Activated CD8-positive, alpha-beta memory T cell treated with anti-CD3 and anti-CD28 coated beads, Interleukin-2, amount 50 U/mL, for 1 hour (primary cell): ENCODE data around the gene RUVBL1.
A peak's percentile ranks its signal among the peaks of the same experiment; 100 is the strongest.

Source experiments
- DNase-seq: peaks from one replicate; pipeline ENCODE4 v3.0.0-alpha.2; 2020; ENCODE audit errors: extremely low read depth

The RUVBL1 gene

DNA sequence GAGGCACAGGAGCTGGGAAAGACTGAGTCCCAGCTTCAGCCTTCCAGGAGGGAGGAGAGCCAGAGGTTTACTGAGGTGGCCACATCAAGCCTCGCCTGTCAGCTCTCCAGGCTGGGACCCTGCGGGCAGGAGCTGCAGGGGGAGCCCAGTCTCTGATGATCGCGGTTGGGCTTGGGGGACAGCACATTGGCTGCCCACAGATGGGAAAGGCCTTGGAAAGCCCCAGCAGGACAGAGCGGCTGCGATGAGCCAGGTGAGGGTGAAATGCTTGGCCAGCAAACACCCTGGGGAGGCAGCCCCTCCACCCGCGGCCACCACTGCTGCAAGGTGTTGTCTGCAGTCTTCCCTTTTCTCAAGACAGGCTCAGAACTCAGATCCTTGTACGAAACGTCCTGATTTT is 40.2 kb downstream of the RUVBL1 start:
- no peak for DNase-seq

DNA sequence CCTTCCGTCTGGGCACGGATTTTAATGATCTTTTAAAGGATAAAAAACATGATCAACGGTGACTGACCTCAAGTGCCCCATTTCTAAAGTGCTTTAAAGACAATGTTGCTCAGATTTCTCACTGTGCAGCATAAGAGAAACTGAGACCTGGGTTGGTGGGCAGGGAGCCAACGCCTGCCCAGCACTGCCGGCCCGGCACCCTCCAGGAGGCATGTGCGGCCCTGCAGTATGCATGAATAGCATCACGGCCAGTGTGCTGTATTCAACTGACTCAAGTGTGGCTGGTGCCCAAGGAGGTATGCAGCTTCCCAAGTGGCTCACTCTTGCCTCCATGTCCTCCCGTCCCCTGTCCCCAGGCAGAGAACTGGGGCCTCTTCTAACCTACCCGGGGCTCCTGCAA is 41.1 kb downstream of the RUVBL1 start:
- DNase-seq, result no peak

DNA sequence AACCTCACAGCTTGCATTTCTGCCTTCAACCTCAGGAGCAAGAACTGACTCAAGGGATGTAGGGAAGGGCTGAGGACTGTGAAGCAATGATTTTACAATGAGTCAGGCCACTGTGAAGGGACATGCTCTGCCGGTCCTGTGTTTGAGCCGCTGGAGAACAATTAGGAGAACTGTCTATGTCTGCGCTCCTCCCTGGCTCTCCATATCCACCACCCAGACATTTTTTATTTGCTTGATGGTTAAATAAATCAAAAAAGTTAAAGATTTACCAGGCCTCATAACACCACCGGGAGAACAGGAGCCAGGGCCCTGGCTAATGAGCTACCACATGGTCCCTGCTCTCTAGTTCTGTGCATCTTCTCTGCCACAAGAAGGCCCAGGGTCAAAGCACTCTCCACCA is 41.8 kb downstream of the RUVBL1 start:
- no peak for DNase-seq

DNA sequence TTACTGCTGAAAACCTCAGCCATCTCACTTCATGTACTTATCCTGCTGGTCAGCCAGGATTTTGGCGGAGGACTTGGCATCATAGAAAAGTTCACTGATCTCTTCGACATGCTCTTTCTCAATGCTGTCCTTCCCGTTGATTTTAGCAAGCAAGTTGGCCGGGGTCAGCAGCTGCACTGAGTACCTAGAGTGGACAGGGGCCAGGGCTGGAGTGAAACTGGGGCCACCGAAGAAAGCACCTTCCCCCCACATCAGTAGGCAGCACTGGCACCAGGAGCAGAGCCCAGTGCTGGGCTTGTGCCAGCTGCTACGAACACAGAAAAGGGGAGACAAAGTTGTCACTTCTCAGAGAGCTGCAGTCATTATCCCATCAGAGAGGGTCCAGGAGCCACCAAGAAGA is 42.4 kb downstream of the RUVBL1 start:
- DNase-seq, result no peak

DNA sequence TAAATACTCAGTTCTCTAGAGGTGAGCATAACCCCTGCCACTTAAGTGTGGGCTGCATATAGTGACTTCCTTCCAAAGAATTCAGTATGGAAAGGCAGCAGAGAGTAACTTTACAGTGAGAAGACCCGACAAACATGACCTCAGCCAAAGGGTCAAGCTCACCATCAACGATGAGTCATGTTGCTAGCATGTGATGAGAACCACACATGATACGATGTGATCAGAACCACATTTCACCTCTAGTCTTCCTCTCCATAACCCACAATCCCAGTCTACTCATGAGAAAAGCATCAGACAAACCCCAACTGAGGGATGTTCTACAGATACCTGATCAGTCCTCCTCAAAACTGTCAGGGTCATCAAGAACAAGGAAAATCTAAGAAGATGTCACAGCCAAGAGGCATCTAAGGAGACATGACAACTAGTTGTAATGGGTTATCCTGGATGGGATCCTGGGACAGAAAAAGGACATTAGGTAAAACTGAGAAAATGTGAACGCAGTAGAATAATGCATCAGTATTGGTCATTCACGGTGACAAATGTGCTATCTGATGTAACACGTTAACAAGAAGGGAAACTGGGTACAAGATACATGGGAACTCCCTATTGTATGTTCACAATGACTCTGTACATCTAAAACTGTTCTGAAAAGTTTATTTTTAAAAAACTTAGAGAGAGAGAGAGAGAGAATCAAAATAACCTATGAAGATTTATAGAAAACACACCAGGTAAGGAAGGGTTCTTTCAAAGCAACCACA is 43.1 kb downstream of the RUVBL1 start:
- DNase-seq, result no peak

DNA sequence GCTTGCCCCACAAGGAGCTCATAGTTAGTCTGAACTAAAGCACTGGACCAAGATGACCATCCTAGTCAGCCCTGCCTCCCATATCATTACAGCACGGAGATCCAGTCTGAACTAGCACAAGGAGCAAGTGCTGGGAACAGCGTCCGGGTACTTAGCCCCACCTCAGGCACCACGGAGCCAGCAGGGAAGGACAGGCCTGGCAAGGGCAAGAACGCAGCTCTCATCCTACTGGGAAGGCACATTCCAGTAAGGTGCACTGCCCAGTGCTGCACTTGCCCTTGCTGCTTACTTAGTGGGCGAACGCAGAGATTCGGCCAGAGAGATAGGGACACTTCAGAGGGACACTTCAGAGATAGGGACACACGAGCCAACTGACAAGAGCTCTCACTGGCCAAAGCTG is 43.8 kb downstream of the RUVBL1 start:
- DNase-seq, result no peak

DNA sequence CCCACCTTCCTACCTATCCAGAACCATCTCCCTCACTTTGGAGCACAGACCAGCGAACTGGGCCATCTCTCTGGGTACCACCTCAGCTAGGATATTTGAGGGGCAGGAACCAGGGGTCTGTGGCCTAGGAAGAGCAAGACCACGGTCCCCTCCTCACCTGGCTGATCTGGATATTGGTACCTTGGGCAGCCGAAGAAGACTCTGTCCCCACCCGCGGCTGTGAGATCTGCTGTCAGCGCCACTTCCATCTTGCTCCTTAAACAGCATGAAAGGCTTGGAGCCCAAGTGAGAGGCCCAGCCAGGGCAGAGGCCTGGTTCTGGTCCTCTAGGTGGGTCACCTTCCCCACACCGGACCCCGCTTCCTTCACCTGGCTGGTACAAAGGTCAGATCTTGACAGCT is 44.7 kb downstream of the RUVBL1 start:
- no peak for DNase-seq

DNA sequence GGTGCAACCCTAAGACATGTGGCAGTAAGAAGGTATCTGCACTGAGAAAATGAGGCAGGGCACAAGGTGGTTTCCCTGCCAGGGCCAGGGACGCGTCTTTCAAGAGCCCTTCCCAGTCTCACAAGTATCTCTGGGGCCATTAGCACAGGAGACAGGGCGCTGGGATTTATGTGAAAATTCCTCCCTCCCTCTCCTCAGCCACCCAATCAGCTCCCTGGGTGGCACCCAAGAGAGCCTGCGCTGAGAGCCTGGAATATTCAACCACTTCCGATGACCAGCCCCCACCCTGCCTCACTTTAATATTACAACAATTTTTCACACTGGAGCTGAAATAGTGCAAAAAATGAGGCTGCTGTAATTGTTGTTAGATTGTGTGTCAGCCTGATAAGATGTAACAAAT is 45.3 kb downstream of the RUVBL1 start:
- no peak for DNase-seq

DNA sequence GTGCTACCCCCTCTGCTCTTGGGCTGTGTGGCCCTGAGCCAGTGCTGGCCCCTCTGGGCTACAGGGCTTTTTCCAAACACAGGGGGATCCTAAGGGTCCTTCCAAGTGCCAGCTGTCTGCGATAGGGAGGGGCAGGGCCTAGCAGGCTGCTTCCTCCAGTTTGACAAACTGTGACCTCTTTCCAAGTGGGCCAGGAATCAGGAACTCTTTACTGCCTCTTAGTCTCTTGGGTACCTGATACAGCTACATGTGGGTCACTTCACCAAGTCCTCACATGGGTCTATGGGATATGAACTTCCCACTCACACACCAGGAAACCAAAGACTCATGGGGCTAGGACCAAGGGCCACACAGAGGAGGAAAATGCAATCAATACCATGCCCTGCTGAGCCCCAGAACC is 45.9 kb downstream of the RUVBL1 start:
- no peak for DNase-seq

DNA sequence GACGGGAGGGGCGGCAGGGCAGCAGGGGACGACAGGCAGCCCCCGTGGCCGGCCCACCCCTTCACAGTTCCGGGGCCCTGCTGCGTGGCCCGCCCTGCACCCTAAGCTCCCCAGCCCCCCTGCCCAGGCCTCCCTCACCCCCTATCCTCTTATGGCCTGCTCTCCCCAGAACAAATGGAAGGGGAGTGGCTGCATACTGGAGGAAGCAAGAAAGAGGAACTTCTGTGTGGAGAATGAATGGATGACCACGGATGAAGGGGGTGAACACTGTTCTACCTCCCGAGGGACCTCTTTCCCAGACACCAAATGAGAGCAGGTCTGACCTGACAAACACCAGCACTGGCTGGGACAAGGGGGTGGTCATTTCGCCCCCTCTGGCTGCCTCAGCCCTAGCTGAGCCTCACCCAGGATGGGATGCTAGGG is 46.4 kb downstream of the RUVBL1 start:
- no peak for DNase-seq

DNA sequence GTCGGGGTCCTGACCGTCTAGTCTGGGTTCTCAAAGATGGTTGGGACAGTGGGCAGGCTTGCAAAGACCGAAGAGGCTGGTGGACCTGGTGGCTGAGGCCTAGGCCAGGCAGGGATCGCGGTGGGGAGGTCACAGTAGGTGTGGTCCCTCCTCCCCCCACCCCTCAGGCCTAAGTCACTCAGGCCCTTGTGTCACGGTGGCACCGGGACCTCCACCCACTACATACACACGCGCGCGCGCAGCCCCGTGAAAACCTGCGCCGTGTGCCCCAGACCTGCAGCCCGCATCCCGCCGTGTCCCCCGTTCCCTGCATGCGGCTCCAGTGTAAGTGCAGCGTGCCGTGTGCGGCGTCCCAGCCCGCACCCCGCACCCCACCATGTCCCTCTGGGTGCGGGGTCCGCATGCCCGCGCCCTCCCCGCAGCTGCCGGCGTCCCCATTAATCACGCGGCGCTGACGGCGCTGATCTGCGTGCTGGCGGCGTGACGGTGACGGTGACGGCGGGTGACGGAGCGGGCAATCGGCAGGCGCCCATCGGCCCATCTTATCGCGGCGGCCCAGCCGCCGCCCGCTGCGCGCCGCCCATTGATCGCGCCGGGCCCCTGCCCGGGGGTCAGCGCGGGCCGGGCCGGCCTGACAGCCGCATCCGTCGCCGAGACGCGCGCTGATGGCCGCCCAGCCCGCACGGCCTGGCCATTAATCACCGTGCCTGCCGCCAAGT is 47.0 kb downstream of the RUVBL1 start:
- no peak for DNase-seq

DNA sequence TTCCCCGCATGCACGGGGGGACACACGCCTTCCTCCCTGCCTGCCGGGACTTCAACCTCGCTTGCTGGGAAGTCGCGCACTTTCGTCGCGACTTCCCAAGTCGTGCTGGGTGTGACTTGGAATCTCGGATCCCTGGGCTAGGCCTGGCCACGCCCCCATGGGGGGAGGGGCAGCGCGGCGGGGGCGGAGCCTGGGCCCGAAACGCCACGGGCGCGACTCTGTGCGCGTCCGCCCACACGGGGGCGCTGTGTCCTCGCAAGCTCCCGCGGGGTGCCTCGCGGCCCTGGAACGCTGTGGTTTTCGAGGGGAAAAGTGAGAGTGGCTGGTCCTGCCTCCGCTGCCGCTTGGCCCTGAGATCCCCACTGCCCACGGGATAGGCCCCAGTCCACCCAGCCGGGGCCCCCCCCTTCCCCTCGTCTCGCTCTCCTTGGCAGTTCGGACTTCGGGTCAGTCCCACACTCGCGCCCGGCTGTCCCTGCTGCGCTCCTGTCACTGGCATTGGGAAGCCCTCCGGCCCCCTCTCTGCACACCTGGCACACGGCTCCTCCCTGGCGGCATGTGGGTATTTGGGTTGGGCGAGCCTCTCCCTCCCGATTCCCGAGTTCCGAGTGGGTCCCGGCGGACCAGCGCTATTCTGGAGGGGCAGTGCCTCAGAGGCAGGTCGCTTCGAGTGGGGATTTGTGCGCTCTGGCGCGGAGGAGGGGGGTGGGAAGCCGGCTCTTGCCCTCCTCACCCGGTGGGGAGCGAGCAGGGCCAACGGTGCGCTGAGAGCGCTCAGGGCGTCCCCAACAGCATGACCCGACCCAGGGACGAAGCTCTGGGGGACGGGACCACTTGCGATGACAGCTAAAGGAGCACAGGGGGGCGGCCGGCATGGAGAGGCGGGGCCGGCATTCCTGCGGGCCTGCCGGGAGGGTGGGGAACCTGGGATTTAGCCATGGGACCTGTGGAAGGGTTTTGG is 47.8 kb downstream of the RUVBL1 start:
- peak; percentile 32 for DNase-seq

DNA sequence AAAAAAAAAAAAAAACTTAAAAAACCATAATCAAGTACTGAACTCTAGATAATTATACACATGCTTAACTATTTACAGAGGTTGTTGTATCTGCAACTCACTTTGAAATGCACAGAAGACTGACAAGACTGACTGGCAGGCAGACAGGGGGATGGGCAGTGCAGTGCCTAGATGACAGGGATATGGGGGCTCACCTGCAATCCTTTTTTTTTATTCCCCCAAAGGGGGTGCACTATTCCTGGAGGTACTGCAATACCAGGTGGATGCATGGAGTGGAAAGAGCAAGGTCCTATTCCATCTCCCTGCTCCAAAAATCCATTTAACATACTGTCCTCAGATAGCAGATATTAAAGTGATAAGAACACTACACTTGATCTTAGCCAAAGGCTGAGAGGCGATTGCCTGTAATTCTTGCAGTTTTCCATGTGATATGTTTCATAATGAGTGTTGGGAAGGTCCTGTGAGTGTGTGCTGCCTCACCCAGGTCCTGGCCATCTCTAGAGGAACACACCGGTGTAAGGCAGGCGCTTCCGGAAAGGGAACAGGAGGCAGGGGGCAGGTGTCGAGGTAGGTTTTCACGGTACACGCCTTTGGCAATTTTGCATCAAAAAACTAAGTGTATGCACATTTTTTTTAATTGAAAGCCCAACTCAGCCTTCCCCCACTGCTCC is 48.6 kb downstream of the RUVBL1 start:
- DNase-seq, result no peak

DNA sequence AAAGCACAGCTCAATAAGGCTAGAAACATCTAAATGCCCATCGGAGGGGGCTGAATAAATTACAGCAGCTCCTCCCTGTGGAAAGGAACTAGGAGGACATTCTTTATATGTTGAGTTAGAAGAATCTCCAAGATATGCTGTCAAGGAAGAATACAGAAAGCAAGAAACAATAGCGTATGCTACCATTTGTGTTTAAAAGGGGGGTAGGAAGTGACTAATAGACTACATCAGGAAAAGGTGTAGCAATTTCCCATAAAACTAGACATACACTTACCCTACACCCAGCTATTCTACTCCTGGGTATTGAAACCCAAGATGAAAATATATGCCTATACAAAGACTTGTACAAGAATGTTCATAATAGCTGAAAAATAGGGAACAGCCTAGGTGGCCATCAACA is 49.8 kb downstream of the RUVBL1 start:
- DNase-seq, result no peak

DNA sequence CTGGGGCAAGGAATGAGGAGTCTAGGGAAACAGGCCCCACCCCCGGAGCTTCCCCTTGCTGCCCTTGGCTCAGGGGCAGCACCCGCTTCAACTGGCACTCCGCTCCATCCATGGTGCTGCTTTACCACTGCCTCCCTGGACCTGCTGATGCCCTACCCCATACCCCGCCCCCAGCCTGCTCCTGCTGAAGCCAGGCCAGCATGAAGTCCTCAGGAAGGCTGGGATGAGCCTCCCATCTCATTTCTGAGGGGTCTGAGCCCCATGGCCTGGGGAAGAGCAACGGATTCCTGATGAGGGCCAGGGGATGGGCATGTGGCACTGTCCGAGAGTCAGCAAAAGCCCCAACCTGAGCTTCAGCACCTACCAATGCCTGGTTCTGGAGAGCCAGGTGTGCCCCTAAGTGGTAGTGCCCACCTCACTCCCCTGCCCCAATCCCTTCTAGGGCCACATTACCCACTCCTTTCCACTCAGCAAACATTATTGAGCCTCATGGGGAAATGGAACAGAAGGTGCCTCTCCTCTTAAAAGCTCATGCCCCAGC is 50.4 kb downstream of the RUVBL1 start:
- no peak for DNase-seq

DNA sequence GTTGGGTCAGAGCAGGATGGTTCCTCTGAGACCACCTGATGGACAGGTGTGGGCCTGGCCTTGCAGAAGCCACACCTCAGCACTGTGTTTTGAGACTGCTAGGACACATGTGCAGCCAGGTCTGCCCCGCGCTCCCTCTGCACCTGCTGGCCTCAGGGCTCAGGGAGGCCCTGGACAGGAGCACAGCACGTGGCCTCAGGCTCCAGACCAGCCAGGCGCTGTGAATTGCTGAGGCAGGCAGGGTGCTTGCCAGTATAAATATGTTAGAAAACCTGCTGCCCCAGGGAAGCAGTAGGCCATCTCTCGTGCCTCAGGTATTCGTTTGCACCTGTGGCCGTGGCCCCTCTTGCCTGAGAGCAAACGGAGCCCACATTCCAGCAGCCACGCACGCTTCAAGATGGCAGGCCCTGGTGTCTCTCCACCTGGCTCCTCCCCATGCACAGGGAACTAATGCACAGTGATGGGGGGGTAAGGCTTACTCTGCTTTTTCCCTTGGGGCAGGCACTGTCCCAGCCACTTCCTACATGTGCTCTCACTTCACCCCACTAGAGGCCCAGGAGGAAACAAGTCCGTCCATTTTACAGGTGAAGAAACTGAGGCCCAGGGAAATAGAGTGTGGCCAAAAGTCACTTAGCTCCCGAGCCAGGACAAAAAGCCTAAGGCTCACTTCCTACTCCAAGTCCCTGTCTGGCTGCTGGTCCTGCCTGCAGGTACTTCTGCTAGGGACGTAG is 51.0 kb downstream of the RUVBL1 start:
- DNase-seq, result no peak

DNA sequence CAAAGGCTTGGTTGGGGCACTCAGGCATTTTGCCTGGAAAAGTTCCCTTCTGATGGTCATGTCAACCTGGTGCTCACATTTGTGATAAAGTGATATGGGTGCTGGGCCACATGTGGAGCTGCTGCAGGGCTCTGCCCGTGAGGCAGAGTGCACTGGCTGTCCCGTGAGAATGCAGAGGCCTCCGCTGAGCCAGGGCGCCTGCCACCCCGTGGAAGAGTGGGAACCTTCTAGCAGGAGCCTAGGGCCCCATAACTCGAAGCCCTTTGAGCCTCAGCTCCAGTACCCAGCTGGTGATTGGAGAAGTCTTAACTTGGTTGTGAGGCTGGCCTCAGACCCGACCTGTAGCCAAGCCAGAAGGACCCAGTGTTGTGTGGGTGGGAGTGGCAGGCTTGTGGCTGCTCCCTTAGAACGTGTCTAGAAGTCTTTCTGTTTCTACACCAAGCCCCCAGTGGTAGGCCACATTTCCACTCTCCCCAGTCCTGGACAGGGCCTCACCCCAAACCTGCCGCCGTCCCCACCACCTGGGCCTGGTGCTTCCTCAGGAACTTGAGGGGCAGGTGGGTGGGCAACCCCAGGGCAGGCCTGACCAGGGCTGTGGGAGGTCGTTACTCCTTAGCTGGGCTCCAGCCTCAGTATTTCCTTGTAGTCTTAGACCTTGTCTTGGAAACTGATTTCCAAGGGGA is 51.7 kb downstream of the RUVBL1 start:
- no peak for DNase-seq

DNA sequence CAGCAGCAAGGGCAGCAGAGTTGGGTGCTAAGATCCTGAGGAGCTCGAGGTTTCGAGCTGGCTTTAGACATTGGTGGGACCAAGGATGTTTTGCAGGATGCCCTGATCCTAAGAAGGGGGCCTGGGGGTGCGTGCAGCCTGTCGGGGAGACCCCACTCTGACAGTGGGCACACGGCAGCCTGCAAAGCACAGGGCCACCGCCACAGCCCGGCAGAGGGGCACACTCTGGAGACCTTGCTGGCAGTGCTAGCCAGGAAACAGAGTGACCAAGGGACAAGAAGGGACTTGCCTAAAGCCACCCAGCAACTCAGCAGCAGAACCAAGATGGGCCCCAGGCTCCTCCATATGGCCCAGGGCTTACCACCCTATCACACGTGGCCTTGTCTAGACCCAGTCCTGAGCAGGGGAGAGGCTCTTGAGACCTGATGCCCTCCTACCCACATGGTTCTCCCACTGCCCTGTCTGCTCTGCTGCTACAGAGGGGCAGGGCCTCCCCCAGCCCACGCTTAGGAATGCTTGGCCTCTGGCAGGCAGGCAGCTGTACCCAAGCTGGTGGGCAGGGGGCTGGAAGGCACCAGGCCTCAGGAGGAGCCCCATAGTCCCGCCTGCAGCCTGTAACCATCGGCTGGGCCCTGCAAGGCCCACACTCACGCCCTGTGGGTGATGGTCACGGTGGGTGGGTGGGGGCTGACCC is 52.6 kb downstream of the RUVBL1 start:
- no peak for DNase-seq

DNA sequence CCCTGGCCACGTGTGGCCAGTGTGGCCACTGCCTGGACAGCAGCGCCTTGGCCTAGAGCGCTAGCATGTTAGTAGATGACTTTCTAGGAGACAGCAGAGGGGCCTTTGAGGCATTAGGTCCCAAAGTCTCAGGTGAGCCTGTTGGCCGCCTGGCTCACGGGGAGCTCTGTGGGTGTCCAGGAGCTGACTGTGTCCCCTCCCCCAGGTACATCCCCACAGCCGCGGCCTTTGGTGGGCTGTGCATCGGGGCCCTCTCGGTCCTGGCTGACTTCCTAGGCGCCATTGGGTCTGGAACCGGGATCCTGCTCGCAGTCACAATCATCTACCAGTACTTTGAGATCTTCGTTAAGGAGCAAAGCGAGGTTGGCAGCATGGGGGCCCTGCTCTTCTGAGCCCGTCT is 54.3 kb downstream of the RUVBL1 start:
- no peak for DNase-seq

DNA sequence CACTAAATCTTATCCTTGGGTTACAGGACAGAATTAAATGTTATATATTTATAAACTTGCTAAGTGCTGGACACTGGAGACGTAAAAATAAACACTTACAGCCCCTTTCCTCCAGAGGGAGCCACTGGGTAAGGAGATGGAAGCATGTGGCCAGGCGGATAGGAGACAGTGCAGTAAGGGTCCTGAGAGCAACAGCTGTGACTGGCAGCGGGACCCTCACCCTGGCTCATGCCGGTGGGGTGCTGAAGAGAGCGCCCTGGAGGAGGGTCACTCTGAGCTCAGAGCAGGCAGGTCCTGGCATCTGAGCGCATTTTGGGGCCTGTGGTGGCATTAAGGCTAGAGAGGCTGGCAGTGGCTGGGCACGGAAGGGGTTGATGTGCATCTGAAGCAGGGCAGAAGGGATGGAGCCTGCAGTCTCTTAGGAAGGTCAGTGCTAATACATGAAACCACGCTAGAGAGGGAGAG is 55.4 kb downstream of the RUVBL1 start:
- no peak for DNase-seq
